ENCODE data around the gene TNNC1. TPM values are rescaled to one million over a fixed set of nuclear protein-coding genes. Genes with fewer than 3 reads are reported as not detected.

The TNNC1 gene
- total RNA-seq, 3 donors from 2014 or later: 3.7 to 4.2 TPM; not detected in 1

DNA sequence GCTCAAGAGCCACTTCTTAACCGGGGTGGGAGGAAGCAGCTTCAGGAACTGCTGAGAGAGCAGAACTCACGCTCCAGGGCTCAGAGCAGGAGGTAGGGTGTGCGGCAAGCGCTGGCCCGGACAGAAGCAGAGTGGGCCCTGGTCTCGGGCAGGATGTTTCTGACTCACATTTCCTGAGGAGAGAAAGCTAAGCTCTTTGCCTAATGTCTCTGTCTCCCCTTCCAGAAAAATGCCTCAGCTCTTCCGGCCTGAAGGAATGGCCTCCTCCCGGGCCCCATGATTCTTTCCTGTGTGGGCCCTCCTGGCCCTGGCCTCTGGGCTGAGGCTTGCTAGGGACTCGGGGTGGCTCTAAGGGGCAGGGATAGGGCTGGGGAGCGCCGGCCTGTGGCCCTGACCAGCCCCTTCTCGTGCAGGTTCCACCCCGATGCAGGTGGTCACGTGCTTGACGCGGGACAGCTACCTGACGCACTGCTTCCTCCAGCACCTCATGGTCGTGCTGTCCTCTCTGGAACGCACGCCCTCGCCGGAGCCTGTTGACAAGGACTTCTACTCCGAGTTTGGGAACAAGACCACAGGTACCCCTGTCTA lies 37.2 kb upstream of the TNNC1 start:
- H3K27ac ChIP-seq: peak overlapping the region; percentile 62 to 85
- H3K36me3 ChIP-seq: peaks cover 15% of the 10 kb centered on the region
- intact Hi-C loops (cut with DNase I; ENCODE audit: low total_unique reads): no loop called here
- DNase-seq (ENCODE audit: low spot score in 2 of 2): no peak
- H3K27me3 ChIP-seq: no peaks in the 10 kb centered on the region
- no peaks in the 10 kb centered on the region for H3K4me1 ChIP-seq
- peak overlapping the region in 1 of 3 donors; percentile 15 for H3K4me3 ChIP-seq
- no peak for TF ChIP-seq POLR2A (IDR thresholded peaks at IDR 0.05)
- TF ChIP-seq POLR2AphosphoS5 (IDR thresholded peaks at IDR 0.05): no peak
- TF ChIP-seq, protein P1, sequence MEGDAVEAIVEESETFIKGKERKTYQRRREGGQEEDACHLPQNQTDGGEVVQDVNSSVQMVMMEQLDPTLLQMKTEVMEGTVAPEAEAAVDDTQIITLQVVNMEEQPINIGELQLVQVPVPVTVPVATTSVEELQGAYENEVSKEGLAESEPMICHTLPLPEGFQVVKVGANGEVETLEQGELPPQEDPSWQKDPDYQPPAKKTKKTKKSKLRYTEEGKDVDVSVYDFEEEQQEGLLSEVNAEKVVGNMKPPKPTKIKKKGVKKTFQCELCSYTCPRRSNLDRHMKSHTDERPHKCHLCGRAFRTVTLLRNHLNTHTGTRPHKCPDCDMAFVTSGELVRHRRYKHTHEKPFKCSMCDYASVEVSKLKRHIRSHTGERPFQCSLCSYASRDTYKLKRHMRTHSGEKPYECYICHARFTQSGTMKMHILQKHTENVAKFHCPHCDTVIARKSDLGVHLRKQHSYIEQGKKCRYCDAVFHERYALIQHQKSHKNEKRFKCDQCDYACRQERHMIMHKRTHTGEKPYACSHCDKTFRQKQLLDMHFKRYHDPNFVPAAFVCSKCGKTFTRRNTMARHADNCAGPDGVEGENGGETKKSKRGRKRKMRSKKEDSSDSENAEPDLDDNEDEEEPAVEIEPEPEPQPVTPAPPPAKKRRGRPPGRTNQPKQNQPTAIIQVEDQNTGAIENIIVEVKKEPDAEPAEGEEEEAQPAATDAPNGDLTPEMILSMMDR (IDR thresholded peaks at IDR 0.05): no peak
- H3K9me3 ChIP-seq: no peaks in the 10 kb centered on the region

DNA sequence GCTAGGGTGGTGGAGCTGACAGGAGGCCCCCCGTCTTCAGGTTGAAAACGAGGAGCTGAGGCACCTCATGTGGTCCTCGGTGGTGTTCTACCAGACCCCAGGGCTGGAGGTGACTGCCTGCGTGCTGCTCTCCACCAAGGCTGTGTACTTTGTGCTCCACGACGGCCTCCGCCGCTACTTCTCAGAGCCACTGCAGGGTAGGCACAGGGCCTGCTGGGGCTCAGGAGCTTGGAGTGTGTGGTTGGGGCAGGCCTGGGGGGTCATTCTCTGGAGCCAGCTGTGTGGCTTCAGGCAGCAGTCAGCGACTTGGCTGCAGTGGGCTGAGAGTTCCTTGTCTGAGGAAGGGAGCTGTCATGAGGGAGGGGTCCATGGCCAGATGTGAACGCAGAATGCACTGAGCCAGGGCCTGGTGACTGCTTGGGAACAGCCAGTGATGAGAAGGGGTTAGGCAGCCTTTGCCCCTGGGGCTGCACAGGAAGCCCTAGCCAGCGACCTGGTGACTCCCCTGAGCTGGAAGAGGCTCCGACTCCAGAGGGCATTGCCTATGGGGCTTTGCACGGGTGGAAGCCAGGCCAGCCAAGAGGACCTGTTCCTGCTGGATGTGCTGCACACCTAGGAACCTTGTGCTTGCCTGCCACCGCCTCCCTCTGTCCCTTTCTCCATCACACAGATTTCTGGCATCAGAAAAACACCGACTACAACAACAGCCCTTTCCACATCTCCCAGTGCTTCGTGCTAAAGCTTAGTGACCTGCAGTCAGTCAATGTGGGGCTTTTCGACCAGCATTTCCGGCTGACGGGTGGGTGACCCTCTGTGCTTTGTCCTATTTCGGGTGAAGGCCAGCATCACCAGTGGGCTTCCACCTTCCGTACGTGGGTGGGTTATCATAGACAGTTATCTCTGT lies 36.4 kb upstream of the TNNC1 start:
- no peaks in the 10 kb centered on the region for H3K27me3 ChIP-seq
- H3K9me3 ChIP-seq: no peaks in the 10 kb centered on the region
- peak overlapping the region in 1 of 3 donors; percentile 15 for H3K4me3 ChIP-seq
- TF ChIP-seq POLR2A (IDR thresholded peaks at IDR 0.05): no peak
- TF ChIP-seq POLR2AphosphoS5 (IDR thresholded peaks at IDR 0.05): no peak
- TF ChIP-seq, protein P1 (IDR thresholded peaks at IDR 0.05): no peak
- DNase-seq (ENCODE audit: low spot score in 2 of 2): no peak
- intact Hi-C loops (cut with DNase I; ENCODE audit: low total_unique reads): no loop called here
- H3K4me1 ChIP-seq: peaks cover 0 to under 1% of the 10 kb centered on the region in 2 donors
- peak overlapping the region; percentile 62 to 85 for H3K27ac ChIP-seq
- H3K36me3 ChIP-seq: peaks cover 15% of the 10 kb centered on the region

DNA sequence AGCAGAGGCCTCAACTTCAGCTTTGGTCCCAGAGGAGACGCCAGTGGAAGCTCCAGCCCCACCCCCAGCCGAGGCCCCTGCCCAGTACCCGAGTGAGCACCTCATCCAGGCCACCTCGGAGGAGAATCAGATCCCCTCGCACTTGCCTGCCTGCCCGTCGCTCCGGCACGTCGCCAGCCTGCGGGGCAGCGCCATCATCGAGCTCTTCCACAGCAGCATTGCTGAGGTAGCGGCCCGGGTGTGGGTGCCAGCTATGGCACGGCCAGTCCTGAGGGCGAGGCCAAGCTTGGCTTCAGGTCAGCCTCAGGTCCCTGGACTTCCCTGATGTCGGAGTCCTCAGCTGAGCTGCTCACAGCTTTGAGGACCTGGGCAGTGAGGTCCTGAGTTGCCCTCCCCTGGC lies 35.6 kb upstream of the TNNC1 start:
- H3K36me3 ChIP-seq: peaks cover 15% of the 10 kb centered on the region
- no peaks in the 10 kb centered on the region for H3K9me3 ChIP-seq
- H3K4me1 ChIP-seq: peaks cover 5 to 7% of the 10 kb centered on the region in 2 donors
- no peaks in the 10 kb centered on the region for H3K27me3 ChIP-seq
- TF ChIP-seq, protein P1 (IDR thresholded peaks at IDR 0.05): no peak
- no peak for TF ChIP-seq POLR2A (IDR thresholded peaks at IDR 0.05)
- no peak for TF ChIP-seq POLR2AphosphoS5 (IDR thresholded peaks at IDR 0.05)
- no peak for DNase-seq (ENCODE audit: low spot score in 2 of 2)
- peak overlapping the region in 1 of 2 donors; percentile 85 for H3K27ac ChIP-seq
- intact Hi-C loops (cut with DNase I; ENCODE audit: low total_unique reads): no loop called here
- no peak overlapping the region for H3K4me3 ChIP-seq

DNA sequence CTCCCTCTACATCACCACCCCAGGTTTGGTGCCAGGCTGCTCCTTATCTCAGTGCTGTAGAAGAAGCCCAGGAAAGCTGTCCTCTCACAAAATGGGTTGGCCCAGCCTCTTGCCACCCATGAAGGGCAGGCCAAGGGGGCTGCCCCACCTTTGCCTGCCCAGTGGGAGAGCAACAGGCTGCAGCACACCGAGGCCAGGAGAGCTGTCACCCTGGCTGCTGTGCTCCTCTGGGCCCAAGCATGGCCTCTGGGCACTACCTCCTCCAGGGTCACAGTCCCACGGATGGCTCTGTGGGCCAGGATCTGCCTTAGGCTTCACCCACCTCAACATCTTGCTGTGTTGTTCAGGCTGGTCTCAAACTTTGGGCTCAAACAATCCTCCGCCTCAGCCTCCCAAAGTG lies 34.9 kb upstream of the TNNC1 start:
- Histone ChIP-seq H3K4me1 (peaks cover 5 to 7% of the 10 kb centered on the region in 2 donors), H3K36me3 (peaks cover 15% of the 10 kb centered on the region), H3K9me3 (no peaks in the 10 kb centered on the region), H3K4me3 (no peak overlapping the region), H3K27ac (peak overlapping the region in 1 of 2 donors; percentile 85), H3K27me3 (no peaks in the 10 kb centered on the region)
- intact Hi-C loops (cut with DNase I; ENCODE audit: low total_unique reads): no loop called here
- TF ChIP-seq POLR2AphosphoS5 (IDR thresholded peaks at IDR 0.05) (no peak), POLR2A (IDR thresholded peaks at IDR 0.05) (no peak)
- TF ChIP-seq, protein P1 (IDR thresholded peaks at IDR 0.05): no peak
- no peak for DNase-seq (ENCODE audit: low spot score in 2 of 2)

Data from breast epithelium (tissue), 4 donors.